ENCODE measurements around the gene NEURL3. TPM values are rescaled to one million over a fixed set of nuclear protein-coding genes. Genes with fewer than 3 reads are reported as not detected.

NEURL3 gene
- total and polyA plus RNA-seq, 2 of the 4 experiments (the other 2 are of a cell fraction), result not detected

DNA sequence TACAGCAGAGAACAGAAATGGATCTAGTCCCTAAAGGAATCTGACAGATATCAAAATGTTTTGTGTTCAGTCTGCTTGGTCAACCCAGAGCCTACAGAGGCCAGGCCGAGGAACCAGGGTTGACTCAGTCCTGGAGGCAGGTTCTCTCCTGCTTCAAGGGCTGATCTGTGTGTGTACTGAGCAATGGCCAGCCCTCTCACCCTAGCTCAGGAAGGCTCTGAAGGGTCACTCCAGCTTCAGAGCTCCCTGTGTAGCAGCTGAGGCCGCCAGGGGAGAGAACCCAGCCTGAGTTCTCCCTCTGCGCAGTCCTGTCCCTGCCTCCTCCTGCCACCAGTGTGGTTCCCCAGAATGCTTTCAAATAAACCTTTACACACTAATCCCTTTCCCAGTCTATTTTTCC, 41.1 kb downstream of the NEURL3 start:
- H3K27ac ChIP-seq (ENCODE audit: insufficient read depth, low read length), result no peak overlapping the region
- no peak overlapping the region for H3K4me3 ChIP-seq (ENCODE audit: insufficient read depth, low read depth, low read length)
- no peak overlapping the region for H2AK9ac ChIP-seq (replicated peaks; ENCODE audit: low read depth, low read length, poor library complexity)
- CTCF ChIA-PET, result no interaction called here
- ATAC-seq (ENCODE audit: low read depth), result no peak
- no peak overlapping the region for H2BK5ac ChIP-seq (ENCODE audit: low read depth, low read length, poor library complexity, severe bottlenecking)
- H3K27me3 ChIP-seq (ENCODE audit: control insufficient read depth, insufficient read depth, low read length), result peaks cover 14% of the 10 kb centered on the region
- in situ Hi-C loops (cut with MboI; ENCODE audit: low sequenced_read_pairs) (no loop called here), intact Hi-C loops (cut with micrococcal nuclease) (no loop called here), dilution Hi-C loops (cut with HindIII; ENCODE audit: low sequenced_read_pairs, unreplicated experiment) (no loop called here)
- no peak overlapping the region for H2AK5ac ChIP-seq (ENCODE audit: low read depth, low read length)
- whole genome bisulfite sequencing, 2 experiments (ENCODE audit: extremely low coverage in 2 of 2, insufficient read length in 1 of 2), result 60% methylated on average over 1 of the region's 3 CpGs; no CpG with 5 or more reads in 1 of the 2 experiments
- H3K79me1 ChIP-seq (ENCODE audit: low read depth in 1 of 2, low read length in 2 of 2), result no peaks in the 10 kb centered on the region
- H4K91ac ChIP-seq (ENCODE audit: insufficient read depth, low read depth, low read length), result no peak overlapping the region
- H3K14ac ChIP-seq (replicated peaks; ENCODE audit: low read depth, low read length), result no peak overlapping the region
- H4K20me1 ChIP-seq (ENCODE audit: insufficient read depth, low read length), result no peaks in the 10 kb centered on the region
- H2AFZ ChIP-seq (replicated peaks; ENCODE audit: low read length, poor library complexity), result no peak overlapping the region
- no peak for DNase-seq
- no peak overlapping the region for H3K56ac ChIP-seq (ENCODE audit: extremely low read depth, insufficient read depth, low read length)
- H3K4me2 ChIP-seq (ENCODE audit: low read depth, low read length), result no peak overlapping the region
- POLR2A ChIA-PET (ENCODE audit: unreplicated experiment), result no interaction called here
- H2BK20ac ChIP-seq (ENCODE audit: low read depth, low read length), result no peak overlapping the region
- no peaks in the 10 kb centered on the region for H3K9me1 ChIP-seq (ENCODE audit: insufficient read depth, low read length)
- H3K4ac ChIP-seq (ENCODE audit: low read depth, low read length), result no peak overlapping the region
- no peak overlapping the region for H2BK120ac ChIP-seq (ENCODE audit: low read depth, low read length)
- no peak overlapping the region for H3K23ac ChIP-seq (ENCODE audit: low read depth, low read length)
- no peaks in the 10 kb centered on the region for H3K4me1 ChIP-seq (ENCODE audit: control insufficient read depth, insufficient read depth, low read length)
- no peaks in the 10 kb centered on the region for H3K9me3 ChIP-seq (ENCODE audit: control insufficient read depth, insufficient read depth, low read length)
- H3K9ac ChIP-seq (ENCODE audit: low read depth, low read length), result no peak overlapping the region
- H3K36me3 ChIP-seq (ENCODE audit: control insufficient read depth, insufficient read depth, low read length), result no peaks in the 10 kb centered on the region
- no peak overlapping the region for H2BK15ac ChIP-seq (ENCODE audit: low read depth, low read length)
- BruUV-seq (replicated peaks), result no TSS peak
- H3K18ac ChIP-seq (ENCODE audit: low read depth, low read length), result no peak overlapping the region
- H4K8ac ChIP-seq (ENCODE audit: low read depth in 2 of 2, low read length in 2 of 2), result no peak overlapping the region
- TF ChIP-seq, protein P1, sequence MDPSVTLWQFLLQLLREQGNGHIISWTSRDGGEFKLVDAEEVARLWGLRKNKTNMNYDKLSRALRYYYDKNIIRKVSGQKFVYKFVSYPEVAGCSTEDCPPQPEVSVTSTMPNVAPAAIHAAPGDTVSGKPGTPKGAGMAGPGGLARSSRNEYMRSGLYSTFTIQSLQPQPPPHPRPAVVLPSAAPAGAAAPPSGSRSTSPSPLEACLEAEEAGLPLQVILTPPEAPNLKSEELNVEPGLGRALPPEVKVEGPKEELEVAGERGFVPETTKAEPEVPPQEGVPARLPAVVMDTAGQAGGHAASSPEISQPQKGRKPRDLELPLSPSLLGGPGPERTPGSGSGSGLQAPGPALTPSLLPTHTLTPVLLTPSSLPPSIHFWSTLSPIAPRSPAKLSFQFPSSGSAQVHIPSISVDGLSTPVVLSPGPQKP (IDR thresholded peaks at IDR 0.05; ENCODE audit: borderline replicate concordance, low read depth, low read length), result no peak
- TF ChIP-seq CEBPB (IDR thresholded peaks at IDR 0.05; ENCODE audit: low read depth, low read length) (no peak), MAZ (IDR thresholded peaks at IDR 0.05; ENCODE audit: borderline replicate concordance, low read depth, low read length) (no peak), RCOR1 (IDR thresholded peaks at IDR 0.05; ENCODE audit: insufficient replicate concordance, low read length) (no peak)
- TF ChIP-seq, protein P2, sequence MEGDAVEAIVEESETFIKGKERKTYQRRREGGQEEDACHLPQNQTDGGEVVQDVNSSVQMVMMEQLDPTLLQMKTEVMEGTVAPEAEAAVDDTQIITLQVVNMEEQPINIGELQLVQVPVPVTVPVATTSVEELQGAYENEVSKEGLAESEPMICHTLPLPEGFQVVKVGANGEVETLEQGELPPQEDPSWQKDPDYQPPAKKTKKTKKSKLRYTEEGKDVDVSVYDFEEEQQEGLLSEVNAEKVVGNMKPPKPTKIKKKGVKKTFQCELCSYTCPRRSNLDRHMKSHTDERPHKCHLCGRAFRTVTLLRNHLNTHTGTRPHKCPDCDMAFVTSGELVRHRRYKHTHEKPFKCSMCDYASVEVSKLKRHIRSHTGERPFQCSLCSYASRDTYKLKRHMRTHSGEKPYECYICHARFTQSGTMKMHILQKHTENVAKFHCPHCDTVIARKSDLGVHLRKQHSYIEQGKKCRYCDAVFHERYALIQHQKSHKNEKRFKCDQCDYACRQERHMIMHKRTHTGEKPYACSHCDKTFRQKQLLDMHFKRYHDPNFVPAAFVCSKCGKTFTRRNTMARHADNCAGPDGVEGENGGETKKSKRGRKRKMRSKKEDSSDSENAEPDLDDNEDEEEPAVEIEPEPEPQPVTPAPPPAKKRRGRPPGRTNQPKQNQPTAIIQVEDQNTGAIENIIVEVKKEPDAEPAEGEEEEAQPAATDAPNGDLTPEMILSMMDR (conservative IDR thresholded peaks at IDR 0.05; ENCODE audit: low read depth, low read length), result no peak
- H4K5ac ChIP-seq (ENCODE audit: low read depth, low read length), result no peak overlapping the region
